Trophoblast cell (in vitro differentiated cells and primary cell): ENCODE measurements around the gene CCDC85C.
A peak's percentile ranks its signal among the peaks of the same experiment; 100 is the strongest.

Experiments
- DNase-seq, 2 donors: peaks; one replicate each; pipeline ENCODE4 v3.0.0-alpha.2; 2016
- H2AFZ ChIP-seq: 2 replicates; pipeline ENCODE4 v1.6.1; 2013; ENCODE audit warnings: low read length, moderate library complexity, mild to moderate bottlenecking; ENCODE audit not compliant: insufficient read depth, poor library complexity
- H2AK5ac ChIP-seq: 2 replicates; pipeline ENCODE4 v1.6.1; 2013; ENCODE audit warnings: mild to moderate bottlenecking, low read length
- H2BK120ac ChIP-seq: 2 replicates; pipeline ENCODE4 v1.6.1; 2013; ENCODE audit warnings: low read length, mild to moderate bottlenecking, moderate library complexity; ENCODE audit not compliant: insufficient read depth, poor library complexity
- H2BK12ac ChIP-seq: 2 replicates; pipeline ENCODE4 v1.6.1; 2013; ENCODE audit warnings: mild to moderate bottlenecking, low read length, moderate library complexity
- H2BK5ac ChIP-seq: 2 replicates; pipeline ENCODE4 v1.6.1; 2013; ENCODE audit warnings: low read length, low read depth, moderate library complexity, mild to moderate bottlenecking; ENCODE audit not compliant: poor library complexity
- H3K14ac ChIP-seq: 2 replicates; pipeline ENCODE4 v1.6.1; 2013; ENCODE audit warnings: mild to moderate bottlenecking, low read length
- H3K18ac ChIP-seq: 2 replicates; pipeline ENCODE4 v1.6.1; 2013; ENCODE audit warnings: mild to moderate bottlenecking, low read length
- H3K23ac ChIP-seq: 2 replicates; pipeline ENCODE4 v1.6.1; 2013; ENCODE audit warnings: low read length
- H3K27ac ChIP-seq: 2 replicates; pipeline ENCODE4 v1.5.1; 2013; ENCODE audit warnings: low read depth, mild to moderate bottlenecking, inconsistent platforms, low read length, moderate library complexity
- H3K27me3 ChIP-seq: 2 replicates; pipeline ENCODE4 v1.6.1; 2013; ENCODE audit warnings: inconsistent platforms, mild to moderate bottlenecking, low read length, moderate library complexity; ENCODE audit not compliant: insufficient read depth
- H3K36me3 ChIP-seq, 2 experiments: 1 replicate in 1 of 2; 2 replicates in 1 of 2; pipeline ENCODE4 v1.6.1; 2013; ENCODE audit warnings: low read length in 2 of 2, mild to moderate bottlenecking in 2 of 2, moderate library complexity in 1 of 2; ENCODE audit not compliant: insufficient read depth in 2 of 2, control insufficient read depth in 1 of 2
- H3K4ac ChIP-seq: 2 replicates; pipeline ENCODE4 v1.6.1; 2013; ENCODE audit warnings: low read depth, mild to moderate bottlenecking, low read length, moderate library complexity
- H3K4me1 ChIP-seq, 2 experiments: 1 replicate in 1 of 2; 2 replicates in 1 of 2; pipeline ENCODE4 v1.6.1; 2013; ENCODE audit warnings: low read length in 2 of 2, mild to moderate bottlenecking in 2 of 2, moderate library complexity in 1 of 2; ENCODE audit not compliant: insufficient read depth in 2 of 2, control insufficient read depth in 1 of 2
- H3K4me2 ChIP-seq: 2 replicates; pipeline ENCODE4 v1.6.1; 2013; ENCODE audit warnings: inconsistent platforms, mild to moderate bottlenecking, low read length, moderate library complexity
- H3K4me3 ChIP-seq: 2 replicates; pipeline ENCODE4 v1.5.1; 2013; ENCODE audit warnings: mild to moderate bottlenecking, low read depth, low read length, inconsistent platforms
- H3K79me1 ChIP-seq: one replicate; pipeline ENCODE4 v1.6.1; 2013; ENCODE audit warnings: low read length
- H3K79me2 ChIP-seq: 2 replicates; pipeline ENCODE4 v1.6.1; 2013; ENCODE audit warnings: low read length, mild to moderate bottlenecking; ENCODE audit not compliant: control insufficient read depth, insufficient read depth, poor library complexity
- H3K9ac ChIP-seq: 2 replicates; pipeline ENCODE4 v1.6.1; 2013; ENCODE audit warnings: mild to moderate bottlenecking, low read length
- H3K9me3 ChIP-seq: 2 replicates; pipeline ENCODE4 v1.6.1; 2013; ENCODE audit warnings: low read depth, mild to moderate bottlenecking, control low read depth, inconsistent platforms, low read length; ENCODE audit not compliant: insufficient read depth
- H4K12ac ChIP-seq: 2 replicates; pipeline ENCODE4 v1.6.1; 2013; ENCODE audit warnings: low read depth, mild to moderate bottlenecking, low read length, moderate library complexity
- H4K8ac ChIP-seq: 2 replicates; pipeline ENCODE4 v1.6.1; 2013; ENCODE audit warnings: low read depth, mild to moderate bottlenecking, low read length, moderate library complexity
- H4K91ac ChIP-seq: one replicate; pipeline ENCODE4 v1.6.1; 2013; ENCODE audit warnings: low read depth, mild to moderate bottlenecking, low read length, moderate library complexity
- WGBS: extraction: QIAGEN DNeasy Blood & Tissue Kit; methylation state at CpG from one replicate; pipeline ENCODE4 v1.1.7; 2013; ENCODE audit warnings: missing lambda C conversion rate; ENCODE audit not compliant: insufficient read length, insufficient coverage; ENCODE audit errors: extremely low coverage; 5-methylcytosine and 5-hydroxymethylcytosine counted together

CCDC85C gene

DNA sequence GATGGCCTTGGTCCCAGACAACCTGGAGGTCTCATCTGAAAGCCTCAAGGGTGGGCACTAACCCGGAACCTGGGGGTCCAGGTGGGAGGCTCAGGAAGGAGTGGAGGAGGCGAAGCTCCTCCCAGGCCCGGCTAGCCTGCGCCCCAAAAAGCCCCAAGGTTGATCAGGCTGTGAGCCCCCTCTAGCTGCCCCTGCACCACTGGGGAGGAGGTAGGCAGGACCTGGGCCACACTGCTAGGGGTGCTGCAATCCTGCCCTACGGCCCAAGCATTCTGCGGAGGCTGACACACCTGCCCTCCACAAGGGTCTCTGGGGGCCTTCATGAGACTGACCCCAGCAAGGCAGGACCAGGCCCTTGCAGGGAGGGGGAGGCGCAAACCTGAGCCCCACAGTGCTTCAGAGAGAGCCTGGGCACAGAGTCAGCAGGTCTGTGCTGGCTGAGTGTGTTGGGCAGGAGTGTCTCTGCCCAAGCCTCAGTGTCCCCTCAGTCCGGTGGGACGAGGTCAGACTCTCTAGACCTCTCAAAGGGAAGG, 51.9 kb downstream of the CCDC85C start:
- Histone ChIP-seq H2AFZ (no peak overlapping the region), H3K79me1 (no peaks in the 10 kb centered on the region), H3K36me3 (no peaks in the 10 kb centered on the region), H3K79me2 (no peaks in the 10 kb centered on the region), H4K8ac (no peak overlapping the region), H3K4ac (peak overlapping the region; percentile 52), H4K91ac (no peak overlapping the region), H3K18ac (no peak overlapping the region), H3K27ac (no peak overlapping the region), H3K4me1 (peaks cover 2 to 4% of the 10 kb centered on the region in 2 experiments), H4K12ac (no peak overlapping the region), H2BK12ac (no peak overlapping the region), H3K9ac (no peak overlapping the region), H3K4me3 (no peak overlapping the region), H2BK5ac (no peak overlapping the region), H2AK5ac (no peak overlapping the region), H3K4me2 (no peak overlapping the region), H3K9me3 (peaks cover 1% of the 10 kb centered on the region), H3K14ac (no peak overlapping the region), H2BK120ac (no peak overlapping the region), H3K23ac (no peak overlapping the region), H3K27me3 (no peaks in the 10 kb centered on the region)
- WGBS, result no CpG with 5 or more reads among the region's 9 CpGs
- DNase-seq, result no peak

GRCh38 chr14:99551034-99551922, 52.7 kb downstream of the CCDC85C start:
- H3K27me3 ChIP-seq, result no peaks in the 10 kb centered on the region
- H3K9me3 ChIP-seq, result peaks cover 1% of the 10 kb centered on the region
- no peak overlapping the region for H4K12ac ChIP-seq
- H3K4ac ChIP-seq, result peak overlapping the region; percentile 52
- H3K23ac ChIP-seq, result peak overlapping the region; percentile 0
- no peaks in the 10 kb centered on the region for H3K36me3 ChIP-seq
- H3K27ac ChIP-seq, result no peak overlapping the region
- peaks cover 2 to 4% of the 10 kb centered on the region in 2 experiments for H3K4me1 ChIP-seq
- no peak overlapping the region for H3K9ac ChIP-seq
- no peak overlapping the region for H2BK5ac ChIP-seq
- no peak overlapping the region for H3K14ac ChIP-seq
- WGBS, result no CpG with 5 or more reads among the region's 11 CpGs
- H3K18ac ChIP-seq, result peak overlapping the region; percentile 34
- H3K79me2 ChIP-seq, result no peaks in the 10 kb centered on the region
- no peak overlapping the region for H2BK120ac ChIP-seq
- no peak overlapping the region for H4K8ac ChIP-seq
- no peak overlapping the region for H4K91ac ChIP-seq
- H3K4me3 ChIP-seq, result no peak overlapping the region
- no peak overlapping the region for H2AFZ ChIP-seq
- H2BK12ac ChIP-seq, result no peak overlapping the region
- no peak overlapping the region for H3K4me2 ChIP-seq
- no peaks in the 10 kb centered on the region for H3K79me1 ChIP-seq
- DNase-seq, result no peak
- H2AK5ac ChIP-seq, result no peak overlapping the region

- no peak overlapping the region for H3K9ac ChIP-seq
- H3K27ac ChIP-seq, result no peak overlapping the region
- no peaks in the 10 kb centered on the region for H3K27me3 ChIP-seq
- no peak overlapping the region for H3K4ac ChIP-seq
- H2AK5ac ChIP-seq, result no peak overlapping the region
- H3K4me1 ChIP-seq, result peaks cover 2 to 4% of the 10 kb centered on the region in 2 experiments
- H2AFZ ChIP-seq, result no peak overlapping the region
- H3K4me3 ChIP-seq, result no peak overlapping the region
- no CpG with 5 or more reads among the region's 11 CpGs for WGBS
- H4K12ac ChIP-seq, result no peak overlapping the region
- peaks cover 1% of the 10 kb centered on the region for H3K9me3 ChIP-seq
- no peak overlapping the region for H4K8ac ChIP-seq
- no peak overlapping the region for H3K18ac ChIP-seq
- H3K79me2 ChIP-seq, result no peaks in the 10 kb centered on the region
- H3K4me2 ChIP-seq, result no peak overlapping the region
- no peak for DNase-seq
- H3K23ac ChIP-seq, result no peak overlapping the region
- H4K91ac ChIP-seq, result no peak overlapping the region
- H3K14ac ChIP-seq, result no peak overlapping the region
- no peak overlapping the region for H2BK12ac ChIP-seq
- H2BK120ac ChIP-seq, result no peak overlapping the region
- no peak overlapping the region for H2BK5ac ChIP-seq
- H3K79me1 ChIP-seq, result no peaks in the 10 kb centered on the region
- no peaks in the 10 kb centered on the region for H3K36me3 ChIP-seq
These were observed 53.5 kb downstream of the CCDC85C start for GRCh38 chr14:99550387-99550992.

- Histone ChIP-seq H3K4me2 (no peak overlapping the region), H3K23ac (no peak overlapping the region), H2BK120ac (no peak overlapping the region), H2AFZ (no peak overlapping the region), H3K36me3 (no peaks in the 10 kb centered on the region), H2AK5ac (no peak overlapping the region), H3K79me2 (no peaks in the 10 kb centered on the region), H2BK12ac (no peak overlapping the region), H3K4me1 (peaks cover 0 to 2% of the 10 kb centered on the region in 2 experiments), H3K4ac (no peak overlapping the region), H2BK5ac (no peak overlapping the region), H3K9ac (no peak overlapping the region), H4K8ac (no peak overlapping the region), H4K91ac (no peak overlapping the region), H4K12ac (no peak overlapping the region), H3K18ac (no peak overlapping the region), H3K27me3 (no peaks in the 10 kb centered on the region), H3K9me3 (peaks cover 1% of the 10 kb centered on the region), H3K79me1 (no peaks in the 10 kb centered on the region), H3K14ac (no peak overlapping the region), H3K27ac (no peak overlapping the region), H3K4me3 (no peak overlapping the region)
- peak; percentile 42 to 59 for DNase-seq
- WGBS, result no CpG with 5 or more reads among the region's 10 CpGs
These were observed 54.3 kb downstream of the CCDC85C start for GRCh38 chr14:99549684-99550083.
